HCT116 (cell line): ENCODE results near the gene GAK. TPM values are rescaled to one million over a fixed set of nuclear protein-coding genes. Genes with fewer than 3 reads are reported as not detected.

Experiments used
- ATAC-seq: fragments of 200-7000 bp; cut with Tn5 transposase; 2 replicates; pipeline ENCODE4 v1.9.1; 2020; ENCODE audit warnings: mild to moderate bottlenecking, moderate library complexity
- BruUV-seq: library from RNA; stranded (reverse); fragments of 400-500 nt; replicated peaks from 2 replicates; lab custom pipeline; 2021; lab: Mats Ljungman, UMichigan
- CTCF ChIA-PET: fragments of 300-600 bp; sonication (Branson Sonifier 250); formaldehyde crosslinking; loops from one replicate; lab custom pipeline; 2021; ENCODE audit warnings: antibody characterized with exemption; lab: Charles Lee
- POLR2A ChIA-PET: fragments of 300-600, 350-600 bp; sonication (Branson Sonifier 250); formaldehyde crosslinking; loops from one replicate; lab custom pipeline; 2021; ENCODE audit warnings: antibody characterized with exemption; lab: Charles Lee
- RAD21 ChIA-PET, 2 experiments: fragments of 300-600 bp; sonication (Branson Sonifier 250); formaldehyde crosslinking; loops; one replicate each; lab custom pipeline; 2023; ENCODE audit warnings: low total read pairs in 2 of 2; ENCODE audit not compliant: uncharacterized antibody in 2 of 2, unreplicated experiment in 2 of 2, low non-redundant PET in 1 of 2; lab: Charles Lee
- DNase-seq: peaks from one replicate; pipeline ENCODE4 v3.0.0-alpha.2; 2010; ENCODE audit warnings: low read depth, low spot score
- H2AFZ ChIP-seq: fragments of 200-600 bp; shearing (Covaris generic), sonication (generic); 2 replicates; pipeline ENCODE4 v1.6.1; 2017; ENCODE audit warnings: low read depth, mixed run types, mixed read lengths, antibody characterized with exemption, low read length; ENCODE audit not compliant: poor library complexity, severe bottlenecking
- H3K27ac ChIP-seq: 2 replicates; pipeline ENCODE4 v1.5.1; 2012; ENCODE audit warnings: low read depth, low read length
- H3K27me3 ChIP-seq: fragments of 200-600 bp; sonication (generic); 2 replicates; pipeline ENCODE4 v1.6.1; 2016; ENCODE audit warnings: mixed run types, low read length, mixed read lengths; ENCODE audit not compliant: insufficient read depth
- H3K36me3 ChIP-seq, 2 experiments: fragments of 200-500 bp in 1 of 2; fragments of 200-600 bp in 1 of 2; sonication (Bioruptor generic) in 1 of 2; sonication (generic) in 1 of 2; 2 replicates each; pipeline versions ENCODE4 v1.5.1 to v1.6.1; 2014 to 2016; ENCODE audit warnings: low read length in 2 of 2, inconsistent platforms in 1 of 2, mixed read lengths in 1 of 2, mixed run types in 1 of 2; ENCODE audit not compliant: insufficient read depth in 2 of 2, control insufficient read depth in 1 of 2
- H3K4me1 ChIP-seq, 2 experiments: fragments of 200-600 bp in 1 of 2; sonication (generic) in 1 of 2; 2 replicates each; pipeline versions ENCODE4 v1.5.1 to v1.6.1; 2012 to 2017; ENCODE audit warnings: low read length in 2 of 2, inconsistent platforms in 1 of 2, mild to moderate bottlenecking in 1 of 2, mixed read lengths in 1 of 2, mixed run types in 1 of 2, moderate library complexity in 1 of 2; ENCODE audit not compliant: insufficient read depth in 2 of 2, control insufficient read depth in 1 of 2
- H3K4me2 ChIP-seq: fragments of 200-600 bp; sonication (generic); 2 replicates; pipeline ENCODE4 v1.6.1; 2017; ENCODE audit warnings: mixed run types, low read length, mixed read lengths
- H3K4me3 ChIP-seq, 2 experiments: fragments of 200-600 bp in 1 of 2; sonication (generic) in 1 of 2; replicated peaks in 1 of 2; 2 replicates each; pipeline ENCODE4 v1.5.1; 2011 to 2016; ENCODE audit warnings: low read length in 2 of 2, control low read depth in 1 of 2, low read depth in 1 of 2, mild to moderate bottlenecking in 1 of 2, mixed read lengths in 1 of 2, mixed run types in 1 of 2
- H3K79me2 ChIP-seq: fragments of 200-600 bp; sonication (generic); 2 replicates; pipeline ENCODE4 v1.6.1; 2017; ENCODE audit warnings: mild to moderate bottlenecking, mixed run types, low read length, moderate library complexity, mixed read lengths; ENCODE audit not compliant: insufficient read depth
- H3K9ac ChIP-seq: fragments of 200-600 bp; sonication (generic); 2 replicates; pipeline ENCODE4 v1.6.1; 2016; ENCODE audit warnings: low read length, mixed read lengths
- H3K9me2 ChIP-seq: fragments of 200-600 bp; sonication (generic), shearing (Covaris generic); 2 replicates; pipeline ENCODE4 v1.6.1; 2017; ENCODE audit warnings: mixed run types, mild to moderate bottlenecking, moderate library complexity; ENCODE audit not compliant: insufficient read depth
- H3K9me3 ChIP-seq, 2 experiments: fragments of 200-500 bp in 1 of 2; fragments of 200-600 bp in 1 of 2; sonication (Bioruptor generic) in 1 of 2; sonication (generic) in 1 of 2; 2 replicates each; pipeline ENCODE4 v1.6.1; 2014 to 2017; ENCODE audit warnings: low read length in 2 of 2, mixed read lengths in 2 of 2, inconsistent platforms in 1 of 2, low read depth in 1 of 2, mild to moderate bottlenecking in 1 of 2, mixed run types in 1 of 2, moderate library complexity in 1 of 2; ENCODE audit not compliant: control insufficient read depth in 1 of 2, insufficient read depth in 1 of 2
- H4K20me1 ChIP-seq: fragments of 200-600 bp; sonication (generic), shearing (Covaris generic); 2 replicates; pipeline ENCODE4 v1.6.1; 2017; ENCODE audit warnings: mixed run types, mild to moderate bottlenecking, moderate library complexity; ENCODE audit not compliant: insufficient read depth
- EZH2phosphoT487 ChIP-seq: fragments of 200-600 bp; IDR thresholded peaks from 2 replicates; pipeline ENCODE4 v1.6.1; 2018; ENCODE audit warnings: antibody characterized with exemption, borderline replicate concordance
- REST ChIP-seq: IDR thresholded peaks from 2 replicates; pipeline ENCODE4 v1.6.1; 2012; ENCODE audit warnings: low read depth
- TCF7L2 ChIP-seq: IDR thresholded peaks from 2 replicates; pipeline ENCODE4 v1.7.0; 2011; ENCODE audit warnings: borderline replicate concordance, inconsistent platforms; ENCODE audit not compliant: insufficient read depth, insufficient read length; ENCODE audit errors: extremely low read depth
- YY1 ChIP-seq: IDR thresholded peaks from 2 replicates; pipeline ENCODE4 v1.6.1; 2011; ENCODE audit warnings: low read length, low read depth, moderate library complexity, mild to moderate bottlenecking; ENCODE audit not compliant: insufficient replicate concordance; ENCODE audit errors: extremely low read depth
- ZNF274 ChIP-seq: fragments of 200-500 bp; sonication (Bioruptor generic); IDR thresholded peaks from 2 replicates; pipeline ENCODE4 v1.6.1; 2014; ENCODE audit warnings: mild to moderate bottlenecking, low read depth, low read length, inconsistent platforms
- intact Hi-C: fragments of 100-400 bp; cut with micrococcal nuclease; formaldehyde crosslinking; loops from 2 replicates; pipeline ENCODE4 v1.10.0; 2022
- total RNA-seq: library from RNA; stranded (reverse); gene quantifications from one replicate; pipeline ENCODE4 v1.2.1, GENCODE V29; 2021; ENCODE audit not compliant: unreplicated experiment

GAK gene
- total RNA-seq, 1 experiment from 2014 or later: 123 TPM

- Histone ChIP-seq H3K9ac (no peak overlapping the region), H3K4me1 (no peaks in the 10 kb centered on the region), H2AFZ (no peak overlapping the region), H3K4me2 (no peak overlapping the region), H3K36me3 (no peaks in the 10 kb centered on the region), H3K79me2 (no peaks in the 10 kb centered on the region), H3K9me3 (no peaks in the 10 kb centered on the region), H3K9me2 (no peaks in the 10 kb centered on the region), H4K20me1 (no peaks in the 10 kb centered on the region), H3K27ac (no peak overlapping the region), H3K4me3 (no peak overlapping the region), H3K27me3 (no peaks in the 10 kb centered on the region)
- DNase-seq (no peak), ATAC-seq (no peak)
- ChIA-PET CTCF (no interaction called here), RAD21 (no interaction called here), POLR2A (no interaction called here)
- intact Hi-C loops: no loop called here
- TF ChIP-seq REST (no peak), ZNF274 (no peak), YY1 (no peak), TCF7L2 (no peak), EZH2phosphoT487 (no peak)
- no TSS peak for BruUV-seq
Observed at GRCh38 chr4:951186-951585, 19.1 kb upstream of the GAK start.
